ENCODE data around the gene XG. TPM values are rescaled to one million over a fixed set of nuclear protein-coding genes. Genes with fewer than 3 reads are reported as not detected.
A peak's percentile ranks its signal among the peaks of the same experiment; 100 is the strongest.
"Not testable (repeated sequence)": the region's sequence is repeated elsewhere in the genome, so short reads cannot be mapped to it uniquely, and the experiment has no call there.

Gene XG, protein sequence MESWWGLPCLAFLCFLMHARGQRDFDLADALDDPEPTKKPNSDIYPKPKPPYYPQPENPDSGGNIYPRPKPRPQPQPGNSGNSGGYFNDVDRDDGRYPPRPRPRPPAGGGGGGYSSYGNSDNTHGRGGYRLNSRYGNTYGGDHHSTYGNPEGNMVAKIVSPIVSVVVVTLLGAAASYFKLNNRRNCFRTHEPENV
- 0.60 to 1.3 TPM (median 1.2 TPM) in 3 replicates for total RNA-seq

DNA sequence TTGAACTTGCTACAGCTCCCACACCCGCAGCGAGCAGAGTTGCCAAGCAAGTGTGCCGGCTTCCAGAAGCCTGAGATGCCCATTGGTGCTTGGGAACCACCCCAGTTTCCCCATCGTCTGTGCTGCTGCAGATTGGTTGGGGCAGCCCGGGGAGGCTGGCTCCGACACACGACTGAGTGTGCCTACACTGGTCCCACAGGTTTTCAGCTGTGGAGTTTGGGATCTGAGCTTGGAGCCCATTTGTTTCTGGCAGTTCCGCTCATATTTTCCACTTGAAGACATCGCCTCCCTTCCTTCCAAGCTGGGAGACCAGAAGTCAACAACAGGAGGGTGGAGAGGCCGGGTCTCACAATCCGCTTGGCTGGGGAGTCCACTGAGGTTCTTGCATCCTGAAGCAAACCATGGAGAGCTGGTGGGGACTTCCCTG, at the start of gene XG:
XG (plus strand) TSS at position 167 of the 427 bp plus-strand sequence; CDS start at position 402, 235 bp downstream.
- not testable (repeated sequence) for H3K36me3 Mint-ChIP-seq; H3K9me3 Mint-ChIP-seq; DNase-seq (ENCODE audit: low spot score in 2 of 2, unreplicated experiment in 2 of 2); H3K4me3 Mint-ChIP-seq; H3K27me3 Mint-ChIP-seq (ENCODE audit: low read depth)
- Mint-ChIP-seq H3K27ac (peak within 1 kb of the TSS; percentile 27), H3K4me1 (peaks cover 14% of the 10 kb centered on the region)

DNA sequence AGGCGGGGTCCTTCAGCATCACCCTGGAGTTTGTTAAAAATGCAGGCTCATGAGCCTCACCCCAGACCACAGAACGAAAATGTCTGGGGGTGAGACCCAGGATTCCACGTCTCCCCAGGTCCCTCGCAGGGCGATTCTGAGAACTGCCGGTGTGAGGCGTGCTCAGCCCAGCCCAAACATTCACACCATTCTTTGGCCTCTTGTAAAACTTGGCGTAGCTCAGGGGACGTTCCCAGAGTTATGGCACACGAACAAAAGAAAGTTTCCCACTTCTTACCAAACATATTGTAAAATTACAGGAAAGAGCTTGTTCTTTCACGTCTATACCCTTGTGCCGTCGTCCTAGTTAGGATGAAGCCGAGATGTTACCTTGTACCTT, 47.9 kb upstream of the XG start:
- H3K4me3 Mint-ChIP-seq = no peak overlapping the region

DNA sequence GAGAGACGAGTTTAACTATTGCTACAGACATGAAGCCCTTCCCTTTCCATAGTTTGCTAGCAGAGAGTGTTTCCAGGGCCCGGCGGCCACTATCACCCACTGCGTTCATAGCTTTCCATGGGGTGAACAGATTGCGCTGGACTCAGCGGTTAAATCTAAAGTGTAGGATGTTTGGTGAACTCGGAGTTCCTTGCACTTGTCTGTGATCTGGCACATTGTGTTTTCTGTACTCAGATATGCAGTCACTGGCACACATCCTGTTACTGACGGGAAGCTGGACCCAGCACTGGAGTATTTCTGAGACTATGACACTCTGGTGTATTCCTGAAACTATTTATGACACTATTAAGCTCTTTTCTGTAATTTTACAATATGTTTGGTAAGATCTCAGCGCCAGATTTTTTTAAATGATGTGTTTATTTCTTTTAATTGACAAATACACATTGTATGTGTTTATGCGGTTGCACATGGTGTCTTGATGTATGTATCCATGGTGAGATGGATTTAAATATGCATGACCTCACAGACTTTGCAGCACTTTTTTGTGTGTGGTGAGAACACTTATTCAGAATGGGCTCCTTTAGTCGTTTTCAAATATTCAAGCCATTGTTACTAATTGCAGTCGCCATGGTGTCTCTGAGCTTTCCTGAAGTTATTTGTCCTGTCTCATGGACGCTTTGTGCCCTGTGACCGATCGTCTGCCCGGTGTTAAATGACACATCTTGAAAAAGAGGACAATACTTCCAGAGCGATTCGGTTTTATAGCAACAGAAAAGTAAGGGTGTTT, 46.6 kb upstream of the XG start:
- TF ChIP-seq, protein P1, sequence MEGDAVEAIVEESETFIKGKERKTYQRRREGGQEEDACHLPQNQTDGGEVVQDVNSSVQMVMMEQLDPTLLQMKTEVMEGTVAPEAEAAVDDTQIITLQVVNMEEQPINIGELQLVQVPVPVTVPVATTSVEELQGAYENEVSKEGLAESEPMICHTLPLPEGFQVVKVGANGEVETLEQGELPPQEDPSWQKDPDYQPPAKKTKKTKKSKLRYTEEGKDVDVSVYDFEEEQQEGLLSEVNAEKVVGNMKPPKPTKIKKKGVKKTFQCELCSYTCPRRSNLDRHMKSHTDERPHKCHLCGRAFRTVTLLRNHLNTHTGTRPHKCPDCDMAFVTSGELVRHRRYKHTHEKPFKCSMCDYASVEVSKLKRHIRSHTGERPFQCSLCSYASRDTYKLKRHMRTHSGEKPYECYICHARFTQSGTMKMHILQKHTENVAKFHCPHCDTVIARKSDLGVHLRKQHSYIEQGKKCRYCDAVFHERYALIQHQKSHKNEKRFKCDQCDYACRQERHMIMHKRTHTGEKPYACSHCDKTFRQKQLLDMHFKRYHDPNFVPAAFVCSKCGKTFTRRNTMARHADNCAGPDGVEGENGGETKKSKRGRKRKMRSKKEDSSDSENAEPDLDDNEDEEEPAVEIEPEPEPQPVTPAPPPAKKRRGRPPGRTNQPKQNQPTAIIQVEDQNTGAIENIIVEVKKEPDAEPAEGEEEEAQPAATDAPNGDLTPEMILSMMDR (IDR thresholded peaks at IDR 0.05; ENCODE audit: unreplicated experiment) = no peak
- Mint-ChIP-seq H3K4me3 (no peak overlapping the region), H3K36me3 (peaks cover 9% of the 10 kb centered on the region), H3K9me3 (peaks cover 5% of the 10 kb centered on the region), H3K27ac (no peak overlapping the region), H3K4me1 (peaks cover 49% of the 10 kb centered on the region), H3K27me3 (ENCODE audit: low read depth) (no peaks in the 10 kb centered on the region)
- no peak for DNase-seq (ENCODE audit: low spot score in 2 of 2, unreplicated experiment in 2 of 2)

More for the DNA sequence above, 47.9 kb upstream of the XG start:
- no peak for DNase-seq (ENCODE audit: low spot score in 2 of 2, unreplicated experiment in 2 of 2)
- peaks cover 41% of the 10 kb centered on the region for H3K4me1 Mint-ChIP-seq
- H3K36me3 Mint-ChIP-seq = peaks cover 18% of the 10 kb centered on the region
- H3K9me3 Mint-ChIP-seq = peaks cover 6% of the 10 kb centered on the region
- TF ChIP-seq, protein P1 (IDR thresholded peaks at IDR 0.05; ENCODE audit: unreplicated experiment) = no peak
- no peaks in the 10 kb centered on the region for H3K27me3 Mint-ChIP-seq (ENCODE audit: low read depth)
- peak overlapping the region; percentile 42 for H3K27ac Mint-ChIP-seq

DNA sequence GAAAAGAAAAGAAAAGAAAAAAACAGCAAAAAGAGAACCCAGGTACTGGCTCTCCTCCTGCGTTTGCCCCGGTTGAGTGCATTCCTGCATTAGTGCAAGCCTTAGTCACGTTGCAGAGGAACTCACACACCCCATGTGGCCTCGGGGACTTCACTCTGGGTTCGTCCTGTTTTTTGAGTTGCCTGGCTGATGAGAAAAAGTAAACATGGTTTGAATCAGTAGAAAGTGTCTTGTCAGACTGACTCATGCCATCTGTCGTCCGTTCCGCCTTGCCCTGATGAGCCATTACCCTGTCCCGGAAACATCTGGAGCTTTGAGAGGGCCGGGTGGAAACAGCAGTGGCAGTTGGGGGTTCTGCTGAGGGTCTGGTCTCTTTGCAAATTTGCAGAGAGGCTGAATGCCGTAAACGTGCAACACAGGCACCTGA, 44.5 kb upstream of the XG start:
- Mint-ChIP-seq H3K4me3 (no peak overlapping the region), H3K27me3 (ENCODE audit: low read depth) (no peaks in the 10 kb centered on the region), H3K36me3 (peaks cover 2% of the 10 kb centered on the region), H3K9me3 (no peaks in the 10 kb centered on the region), H3K4me1 (peaks cover 44% of the 10 kb centered on the region), H3K27ac (peak overlapping the region; percentile 78)
- DNase-seq (ENCODE audit: low spot score in 2 of 2, unreplicated experiment in 2 of 2) = no peak
- TF ChIP-seq, protein P1 (IDR thresholded peaks at IDR 0.05; ENCODE audit: unreplicated experiment) = no peak

DNA sequence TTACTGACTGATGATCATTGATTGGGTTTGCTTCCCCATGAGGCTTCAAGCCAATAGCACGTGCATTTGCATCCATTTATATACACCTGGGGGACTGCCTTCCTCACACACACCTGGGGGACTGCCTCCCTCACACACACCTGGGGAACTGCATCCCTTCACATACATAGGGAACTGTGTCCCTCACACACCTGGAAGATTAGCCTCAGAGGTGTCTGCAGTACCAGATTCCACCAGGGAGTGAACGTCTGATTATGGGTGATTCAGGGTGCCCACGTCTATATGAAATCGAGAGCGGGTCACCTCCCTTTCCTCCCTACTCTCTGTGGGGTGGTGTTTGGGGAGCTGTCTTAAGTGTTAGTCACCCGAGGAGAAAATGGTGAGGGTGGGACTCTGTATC, 43.8 kb upstream of the XG start:
- peaks cover 2% of the 10 kb centered on the region for H3K36me3 Mint-ChIP-seq
- TF ChIP-seq, protein P1 (IDR thresholded peaks at IDR 0.05; ENCODE audit: unreplicated experiment) = no peak
- peaks cover 44% of the 10 kb centered on the region for H3K4me1 Mint-ChIP-seq
- peak overlapping the region; percentile 78 for H3K27ac Mint-ChIP-seq
- no peak for DNase-seq (ENCODE audit: low spot score in 2 of 2, unreplicated experiment in 2 of 2)
- no peak overlapping the region for H3K4me3 Mint-ChIP-seq
- H3K9me3 Mint-ChIP-seq = no peaks in the 10 kb centered on the region
- no peaks in the 10 kb centered on the region for H3K27me3 Mint-ChIP-seq (ENCODE audit: low read depth)

DNA sequence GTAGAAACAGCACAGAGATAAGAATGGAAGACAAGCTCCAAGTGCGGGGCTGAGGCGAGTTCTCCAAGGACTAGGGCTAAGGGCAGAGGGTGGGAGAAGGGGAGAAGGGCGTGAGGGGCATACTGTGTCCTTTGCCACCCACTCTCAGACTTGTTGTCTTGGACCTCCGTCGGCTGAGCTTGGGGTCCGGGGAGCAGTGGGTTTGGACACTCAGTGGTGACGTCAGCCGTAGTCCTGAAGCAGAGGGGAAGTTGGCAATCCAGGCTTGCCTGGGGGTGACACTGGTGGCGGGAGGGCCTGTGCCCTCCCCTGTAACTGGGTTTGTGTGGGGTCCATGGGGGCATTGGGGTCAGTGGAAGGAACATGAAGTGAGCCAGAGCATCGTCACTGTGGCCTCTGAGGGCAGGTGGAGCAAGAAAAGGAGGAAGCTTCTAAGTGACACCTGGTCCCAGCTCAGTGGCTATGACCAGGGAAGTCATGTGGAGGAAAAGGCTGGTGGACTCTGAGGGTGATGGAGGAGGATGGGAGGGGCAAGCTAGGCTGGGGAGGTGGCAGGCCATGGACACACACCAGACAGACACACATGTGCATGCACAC, 43.1 kb upstream of the XG start:
- DNase-seq (ENCODE audit: low spot score in 2 of 2, unreplicated experiment in 2 of 2) = no peak
- no peak overlapping the region for H3K4me3 Mint-ChIP-seq
- H3K4me1 Mint-ChIP-seq = peaks cover 42% of the 10 kb centered on the region
- H3K36me3 Mint-ChIP-seq = peaks cover 2% of the 10 kb centered on the region
- TF ChIP-seq, protein P1 (IDR thresholded peaks at IDR 0.05; ENCODE audit: unreplicated experiment) = no peak
- H3K27ac Mint-ChIP-seq = peak overlapping the region; percentile 78
- no peaks in the 10 kb centered on the region for H3K9me3 Mint-ChIP-seq
- H3K27me3 Mint-ChIP-seq (ENCODE audit: low read depth) = no peaks in the 10 kb centered on the region
